Measurements from ENCODE around the gene FAM98C. TPM values are rescaled to one million over a fixed set of nuclear protein-coding genes. Genes with fewer than 3 reads are reported as not detected.

Gene FAM98C
- polyA plus RNA-seq, 1 of the 3 experiments (the other 2 are of a cell fraction) = 26.7 TPM

- no peak overlapping the region for H2AFZ ChIP-seq (ENCODE audit: low read depth)
- POLR2A ChIA-PET = interaction anchor here (0.6 kb wide), 1 partner anchor 297 kb away, joined by 5 read pairs; no protein-coding TSS in a partner anchor
These were observed 46.9 kb upstream of the FAM98C start for GRCh38 chr19:38355728-38356725.

More at GRCh38 chr19:38355728-38356725, 46.9 kb upstream of the FAM98C start:
- no peaks in the 10 kb centered on the region for H3K9me3 ChIP-seq
- H4K20me1 ChIP-seq (ENCODE audit: insufficient read depth) = no peaks in the 10 kb centered on the region
- H3K4me1 ChIP-seq (ENCODE audit: control insufficient read depth in 1 of 2, insufficient read depth in 2 of 2, low read depth in 1 of 2, low read length in 1 of 2) = peaks cover 0 to 6% of the 10 kb centered on the region in 2 experiments; a peak in 1 of 4 replicates
- H3K9me2 ChIP-seq = no peaks in the 10 kb centered on the region
- H3K27me3 ChIP-seq (ENCODE audit: insufficient read depth) = peaks cover 38% of the 10 kb centered on the region
- no peak for TF ChIP-seq ZBTB33 (IDR thresholded peaks at IDR 0.05; ENCODE audit: borderline replicate concordance, low read depth)
- TF ChIP-seq GATA2 (CRISPR knock-in tag; IDR thresholded peaks at IDR 0.05) = no peak
- TF ChIP-seq FOSL2 (IDR thresholded peaks at IDR 0.05; ENCODE audit: borderline replicate concordance, low read depth) = no peak
- no peak for TF ChIP-seq TEAD4 (IDR thresholded peaks at IDR 0.05; ENCODE audit: borderline replicate concordance, insufficient read depth)
- no peak for TF ChIP-seq NFIC (IDR thresholded peaks at IDR 0.05; ENCODE audit: borderline replicate concordance)
- TF ChIP-seq TCF12 (IDR thresholded peaks at IDR 0.05) = no peak
- TF ChIP-seq CTCF (IDR thresholded peaks at IDR 0.05) = no peak
- TF ChIP-seq JUND (IDR thresholded peaks at IDR 0.05) = no peak
- TF ChIP-seq SIN3A (IDR thresholded peaks at IDR 0.05; ENCODE audit: borderline replicate concordance, low read depth, low read length) = no peak
- no peak for TF ChIP-seq USF2 (IDR thresholded peaks at IDR 0.05; ENCODE audit: borderline replicate concordance, low read depth, low read length)
- no peak for TF ChIP-seq PBX3 (IDR thresholded peaks at IDR 0.05)
- no peaks in the 10 kb centered on the region for H3F3A ChIP-seq (replicated peaks; ENCODE audit: insufficient read depth)
- 52% methylated on average over 16 of the region's 16 CpGs for WGBS (ENCODE audit: low lambda C conversion rate)
- no peaks in the 10 kb centered on the region for H3K79me2 ChIP-seq (ENCODE audit: insufficient read depth)
- no peaks in the 10 kb centered on the region for H3K36me3 ChIP-seq (replicated peaks in 1 of 2; ENCODE audit: control insufficient read depth in 1 of 2, insufficient read depth in 2 of 2, low read length in 1 of 2)
- CTCF ChIA-PET = no interaction called here
- H3K27ac ChIP-seq (ENCODE audit: low read depth in 2 of 2, low read length in 1 of 2) = no peak overlapping the region
- no peak for DNase-seq
- H3K9ac ChIP-seq = no peak overlapping the region
- no peak overlapping the region for H3K4me3 ChIP-seq (ENCODE audit: low read depth in 2 of 2, low read length in 1 of 2)
- no peak overlapping the region for H3K4me2 ChIP-seq
